Stimulated activated CD4-positive, alpha-beta T cell treated with anti-CD3 and anti-CD28 coated beads, Interleukin-12 subunit alpha, Interleukin-12 subunit beta, amount 100 ng/mL, for 4 hours (primary cell): ENCODE results near the gene GALE.
"Not testable (repeated sequence)": the region's sequence is repeated elsewhere in the genome, so short reads cannot be mapped to it uniquely, and the experiment has no call there.

Experiments used
- DNase-seq: peaks from one replicate; pipeline ENCODE4 v3.0.0-alpha.2; 2020

GALE gene

DNA sequence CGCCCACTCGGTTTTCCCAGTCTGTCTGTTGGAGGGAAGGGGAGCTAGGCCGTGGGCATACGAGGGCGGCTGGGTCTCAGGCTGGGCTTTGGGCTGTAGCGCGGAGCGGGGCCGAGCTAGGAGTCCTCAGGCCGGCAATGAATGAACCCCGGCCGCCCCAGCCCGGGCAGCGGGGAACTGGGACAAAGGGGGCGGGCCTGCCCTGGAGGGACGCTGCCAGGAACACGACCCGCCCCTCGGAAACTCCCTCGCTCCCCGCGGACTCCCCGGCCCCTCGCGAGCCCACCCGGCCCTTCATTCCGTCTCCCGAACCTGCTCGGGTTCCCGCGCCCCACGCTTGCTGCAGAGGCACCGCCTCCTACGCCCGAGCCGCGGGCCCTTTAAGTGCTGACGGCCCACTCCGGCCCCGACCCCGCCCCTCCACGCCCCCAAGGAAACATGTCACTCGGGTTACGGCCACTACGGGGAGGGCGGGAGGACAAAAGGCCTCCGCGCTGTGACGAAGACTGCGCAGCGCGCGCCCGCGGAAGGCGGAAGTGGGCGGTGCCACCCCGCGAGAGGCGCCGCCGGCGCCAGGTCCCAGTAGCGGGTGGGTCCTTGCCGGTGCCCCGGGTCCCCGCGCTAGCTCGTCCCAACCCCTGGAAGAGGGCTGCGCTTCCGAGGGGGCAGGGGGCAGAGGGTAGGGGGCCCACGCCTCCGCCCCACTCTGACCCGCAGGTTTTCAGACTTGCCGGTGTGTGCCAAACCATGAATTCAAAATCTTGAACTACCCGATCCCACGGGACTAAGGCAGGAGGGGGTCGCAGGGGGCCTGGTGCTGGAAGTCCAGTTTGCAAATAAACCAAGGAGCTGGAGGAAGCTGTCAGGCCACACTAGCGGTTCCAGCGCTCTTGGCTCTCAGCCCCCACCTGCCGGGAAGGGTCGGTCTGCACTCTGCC is at the start of gene GALE:
TSS of gene GALE (minus strand) at position 355 of the 938 bp plus-strand sequence. CDS start 1,747 bp downstream, outside the sequence.
- DNase-seq = peak; percentile 99

DNA sequence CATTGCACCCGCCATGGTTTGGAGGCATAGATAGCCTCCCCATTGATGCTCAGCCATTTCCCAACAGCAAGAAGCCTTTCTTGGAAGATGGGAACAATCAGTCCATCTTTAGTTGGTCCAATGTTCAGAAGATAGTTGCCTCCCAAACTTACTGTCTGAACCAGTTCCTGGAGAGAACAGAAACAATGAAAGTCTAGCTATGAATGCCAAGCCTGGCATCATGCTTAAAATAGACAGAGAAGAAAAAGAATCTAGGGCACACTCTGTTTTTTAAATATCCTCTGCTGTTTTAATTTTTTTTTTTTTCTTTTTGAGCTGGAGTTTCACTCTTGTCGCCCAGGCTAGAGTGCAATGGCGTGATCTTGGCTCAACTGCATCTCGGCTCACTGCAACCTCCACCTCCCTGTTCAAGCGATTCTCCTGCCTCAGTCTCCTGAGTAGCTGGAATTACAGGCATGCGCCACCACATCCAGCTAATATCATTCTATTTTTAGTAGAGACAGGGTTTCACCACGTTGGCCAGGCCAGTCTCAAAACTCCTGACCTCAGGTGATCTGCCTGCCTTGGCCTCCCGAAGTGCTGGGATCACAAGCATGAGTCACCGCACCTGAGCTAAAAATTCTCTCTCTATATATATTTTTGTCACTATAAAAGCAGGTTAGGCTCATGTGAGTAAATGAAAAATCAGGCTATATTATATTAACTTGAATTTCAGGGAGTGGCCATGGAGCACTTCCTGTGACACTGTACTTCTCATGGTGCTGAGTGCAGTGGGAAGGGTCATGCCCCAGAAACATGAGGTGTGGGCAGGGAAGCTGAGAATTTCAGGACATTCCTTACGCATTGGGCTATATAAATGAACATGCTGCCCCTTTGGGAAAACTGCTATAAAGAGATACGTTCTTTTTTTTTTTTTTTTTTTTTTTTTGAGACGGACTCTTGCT is 48.4 kb upstream of the GALE start:
- no peak for DNase-seq

DNA sequence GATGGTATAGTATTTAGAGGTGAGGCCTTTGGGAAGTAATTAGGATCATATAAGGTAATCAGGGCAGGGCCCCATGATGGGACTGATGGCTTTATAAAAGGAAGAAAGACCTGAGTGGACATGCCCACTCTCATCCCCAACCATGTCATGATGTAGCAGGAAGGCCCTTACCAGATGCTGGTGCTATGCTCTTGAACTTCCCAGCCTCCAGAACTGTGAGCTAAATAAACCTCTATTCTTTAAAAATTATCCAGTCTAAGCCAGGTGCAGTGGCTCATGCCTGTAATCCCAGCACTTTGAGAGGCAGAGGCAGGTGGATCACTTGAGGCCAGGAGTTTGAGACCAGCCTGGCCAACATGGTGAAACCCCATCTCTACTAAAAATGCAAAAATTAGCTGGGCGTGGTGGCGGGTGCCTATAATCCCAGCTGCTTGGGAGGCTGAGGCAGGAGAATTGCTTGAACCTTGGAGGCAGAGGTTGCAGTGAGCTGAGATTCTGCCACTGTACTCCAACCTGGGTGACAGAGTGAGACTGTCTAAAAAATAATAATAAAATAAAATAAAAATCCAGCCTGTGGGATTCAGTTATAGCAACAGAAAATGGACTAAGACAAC is 47.0 kb upstream of the GALE start:
- DNase-seq = not testable (repeated sequence)

DNA sequence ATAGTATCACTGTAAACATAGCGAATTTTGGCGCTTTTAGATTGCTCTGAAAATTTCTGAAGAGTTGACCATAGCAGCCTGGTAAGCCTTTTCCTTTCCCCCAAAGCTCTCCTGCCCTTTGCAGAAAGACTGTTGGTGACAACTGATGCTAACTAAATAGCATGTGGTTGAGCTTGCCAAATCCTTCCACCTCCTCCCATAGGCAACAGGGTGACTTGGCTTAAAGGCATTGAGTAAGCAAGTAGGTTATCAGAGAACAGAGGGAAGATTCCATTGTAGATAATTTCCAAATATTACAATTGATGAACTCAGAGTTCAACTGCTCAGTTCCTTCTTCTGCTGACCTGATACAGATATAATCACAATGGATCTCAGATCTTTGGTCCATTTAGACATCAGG is 44.6 kb upstream of the GALE start:
- DNase-seq = no peak

DNA sequence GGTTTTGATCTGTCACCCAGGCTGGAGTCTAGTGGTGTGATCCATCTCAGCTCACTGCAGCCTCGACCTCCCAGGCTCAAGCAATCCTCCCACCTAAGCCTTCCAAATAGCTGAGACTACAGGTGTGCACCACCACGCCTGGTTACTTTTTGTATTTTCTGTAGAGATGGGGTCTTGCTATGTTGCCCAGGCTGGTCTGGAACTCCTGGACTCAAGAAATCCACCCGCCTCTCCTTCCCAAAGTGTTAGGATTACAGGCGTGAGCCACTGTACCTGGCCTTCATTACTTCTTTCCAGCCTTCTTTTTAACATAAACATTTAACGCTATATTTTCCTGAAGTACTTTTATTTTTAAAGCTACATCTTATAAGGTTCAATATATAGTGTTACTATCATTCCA is 43.1 kb upstream of the GALE start:
- DNase-seq = no peak

DNA sequence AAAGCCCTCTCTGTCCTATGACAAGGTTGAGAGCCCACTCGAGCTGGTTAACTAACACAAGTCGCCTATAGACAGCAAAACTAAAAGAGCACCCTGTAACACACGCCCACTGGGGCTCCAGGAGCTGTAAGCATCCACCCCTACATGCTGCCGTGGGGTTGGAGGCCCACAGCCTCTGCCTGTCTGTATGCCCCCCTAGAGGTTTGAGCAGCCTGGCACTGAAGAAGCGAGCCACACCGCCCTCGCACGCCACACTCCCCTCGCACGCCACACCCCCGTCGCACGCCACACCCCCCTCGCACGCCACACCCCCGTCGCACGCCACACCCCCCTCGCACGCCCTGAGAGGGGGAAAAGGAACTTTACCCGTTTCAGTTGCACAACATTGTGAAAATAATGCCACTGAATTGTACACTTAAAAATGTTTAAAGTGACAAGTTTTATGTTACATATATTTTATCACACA is 37.9 kb upstream of the GALE start:
- peak; percentile 77 for DNase-seq

DNA sequence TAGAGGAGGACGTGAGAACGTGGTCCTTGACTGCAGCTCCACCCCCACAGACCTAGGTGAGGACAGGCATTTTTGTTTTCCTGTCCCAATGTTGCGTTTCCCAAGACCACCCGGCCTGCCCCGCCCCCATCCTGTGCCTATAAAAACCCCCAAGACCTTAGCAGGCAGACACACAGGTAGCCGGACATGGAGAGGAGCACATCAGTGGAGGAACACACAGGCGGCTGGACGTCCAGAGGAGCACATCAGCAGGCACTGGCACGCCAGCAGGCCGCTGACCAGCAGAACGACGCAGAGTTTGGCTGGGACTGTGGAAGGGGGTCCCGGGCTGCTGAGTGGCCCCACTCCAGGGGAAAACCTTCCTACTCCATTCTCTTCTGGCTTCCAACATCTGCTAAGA is 37.4 kb upstream of the GALE start:
- DNase-seq = peak; percentile 1

DNA sequence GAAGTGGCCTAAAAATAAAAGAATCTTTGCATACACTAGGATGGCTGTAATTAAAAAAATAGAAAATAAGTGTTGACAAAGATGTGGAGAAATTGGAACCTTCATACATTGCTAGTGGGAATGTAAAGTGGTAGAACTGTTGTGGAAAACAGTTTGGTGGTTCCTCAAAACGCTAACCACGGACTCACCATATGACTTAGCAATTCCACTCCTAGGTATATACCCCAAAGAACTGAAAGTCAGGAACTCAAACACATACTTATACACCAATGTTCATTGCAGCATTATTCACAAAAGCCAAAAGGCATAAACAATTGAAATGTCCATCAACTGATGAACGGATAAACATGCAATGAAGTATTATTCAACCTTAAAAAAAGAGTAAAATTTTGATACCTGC is 35.5 kb upstream of the GALE start:
- no peak for DNase-seq

DNA sequence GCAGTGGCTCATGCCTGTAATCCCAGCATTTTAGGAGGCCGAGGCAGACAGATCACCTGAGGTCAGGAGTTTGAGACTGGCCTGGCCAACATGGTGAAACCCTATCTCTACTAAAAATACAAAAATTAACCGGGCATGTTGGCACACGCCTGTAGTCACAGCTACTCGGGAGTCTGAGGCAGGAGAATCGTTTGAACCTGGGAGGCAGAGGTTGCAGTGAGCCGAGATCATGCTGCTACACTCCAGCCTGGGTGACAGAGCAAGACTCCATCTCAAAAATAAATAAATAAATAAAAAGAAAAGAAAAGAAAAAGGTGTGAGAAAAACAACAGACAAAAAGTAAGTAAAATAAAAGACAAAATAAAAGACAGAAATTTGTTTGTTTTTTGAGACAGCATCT is 33.6 kb upstream of the GALE start:
- DNase-seq = not testable (repeated sequence)

DNA sequence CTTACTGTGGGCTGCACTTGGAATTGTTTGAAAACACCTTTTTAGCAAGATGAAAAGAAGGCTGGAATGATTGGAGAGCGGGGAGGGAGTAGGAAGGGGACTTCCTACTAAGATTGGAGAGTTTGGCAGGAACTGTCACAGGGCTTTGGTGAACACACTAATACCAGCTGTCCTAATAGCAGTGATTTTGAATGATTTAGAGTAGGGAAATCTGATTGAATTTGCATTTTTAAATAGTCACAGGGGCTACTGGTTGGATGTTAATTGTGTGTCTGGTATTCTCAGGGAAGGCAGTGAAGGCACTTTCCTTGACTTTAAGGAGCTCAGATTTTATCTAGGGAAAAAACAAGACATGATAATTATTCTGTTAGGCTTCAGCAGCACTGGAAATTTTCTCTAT is 27.2 kb upstream of the GALE start:
- DNase-seq = no peak

DNA sequence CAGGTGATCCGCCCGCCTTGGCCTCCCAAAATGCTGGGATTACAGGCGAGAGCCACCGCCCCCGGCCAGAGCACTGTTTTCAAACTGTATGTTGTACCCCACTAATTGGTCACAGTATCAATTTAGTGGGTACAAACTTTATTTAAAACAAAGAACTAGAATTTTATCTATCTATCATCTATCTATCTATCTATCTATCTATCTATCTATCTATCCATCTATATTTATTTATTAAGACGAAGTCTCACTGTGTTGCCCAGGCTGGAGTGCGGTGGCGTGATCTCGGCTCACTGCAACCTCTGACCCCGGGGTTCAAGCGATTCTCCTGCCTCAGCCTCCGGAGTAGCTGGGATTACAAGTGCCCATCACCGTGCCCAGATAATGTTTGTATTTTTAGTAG is 26.0 kb upstream of the GALE start:
- not testable (repeated sequence) for DNase-seq

DNA sequence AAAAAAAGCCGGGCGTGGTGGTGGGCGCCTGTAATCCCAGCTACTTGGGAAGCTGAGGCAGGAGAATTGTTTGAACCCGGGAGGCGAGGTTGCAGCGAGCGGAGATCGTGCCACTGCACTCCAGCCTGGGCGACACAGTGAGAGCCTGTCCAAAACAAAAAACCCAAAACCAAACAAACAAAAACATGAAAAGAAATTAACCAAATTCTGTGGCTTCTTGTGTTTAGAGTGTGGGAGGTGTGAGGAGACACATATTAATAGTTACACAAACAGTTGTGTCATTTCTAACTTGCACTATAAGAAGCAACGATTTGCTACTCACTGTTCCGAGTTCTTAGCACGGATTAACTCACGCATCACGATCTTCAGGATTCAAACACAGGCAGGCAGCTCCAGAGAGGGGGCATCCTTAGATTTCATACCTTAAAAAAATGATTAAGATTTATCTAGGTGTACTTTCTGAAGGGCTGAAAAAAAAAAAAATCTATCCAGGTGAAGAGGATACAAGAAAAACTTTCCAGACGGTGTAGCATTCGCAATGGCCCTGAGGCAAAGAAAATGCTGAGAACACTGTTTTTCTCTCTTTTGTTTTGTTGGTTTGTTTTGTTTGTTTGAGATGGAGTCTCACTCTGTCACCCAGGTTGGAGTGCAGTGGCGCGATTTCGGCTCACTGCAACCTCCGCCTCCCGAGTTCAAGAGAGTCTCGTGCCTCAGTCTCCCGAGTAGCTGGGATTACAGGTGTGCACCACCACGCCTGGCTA is 25.4 kb upstream of the GALE start:
- no peak for DNase-seq

DNA sequence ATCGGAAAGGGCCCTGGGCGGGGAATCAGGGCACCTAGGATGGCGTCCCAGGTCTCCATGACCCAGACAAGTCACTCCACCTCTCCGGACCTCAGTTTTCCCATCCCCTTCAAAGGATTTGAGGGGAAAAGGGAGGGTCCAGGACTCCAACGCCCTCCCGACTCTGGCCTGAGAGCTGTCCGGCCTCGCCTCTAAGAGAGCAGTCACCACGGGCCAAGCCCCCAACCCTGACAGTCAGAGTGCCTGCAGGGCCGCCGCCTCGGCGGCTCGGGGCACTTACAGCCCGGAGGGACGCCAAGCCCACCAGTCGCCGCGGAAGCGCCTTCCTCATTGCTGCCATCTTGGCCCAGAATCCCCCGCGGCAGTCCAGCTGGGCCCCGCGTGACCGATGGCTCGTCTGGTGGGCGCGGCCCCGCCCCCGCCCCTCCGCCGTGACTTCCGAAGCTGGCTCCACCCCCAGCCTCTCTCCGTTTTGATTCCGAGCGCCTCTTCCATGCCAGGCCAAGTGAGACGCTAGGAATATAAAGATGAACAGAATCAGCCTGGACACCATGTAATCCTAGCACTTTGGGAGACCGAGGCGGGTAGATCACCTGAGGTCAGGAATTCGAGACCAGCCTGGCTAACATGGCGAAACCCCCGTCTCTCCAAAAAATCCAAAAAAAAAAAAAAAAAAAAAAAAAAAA is 24.7 kb upstream of the GALE start, which contains the start of gene HMGCL:
TSS of gene HMGCL (minus strand) at position 354 of the 686 bp plus-strand sequence. CDS start at position 340, 14 bp downstream.
- peak; percentile 87 for DNase-seq

DNA sequence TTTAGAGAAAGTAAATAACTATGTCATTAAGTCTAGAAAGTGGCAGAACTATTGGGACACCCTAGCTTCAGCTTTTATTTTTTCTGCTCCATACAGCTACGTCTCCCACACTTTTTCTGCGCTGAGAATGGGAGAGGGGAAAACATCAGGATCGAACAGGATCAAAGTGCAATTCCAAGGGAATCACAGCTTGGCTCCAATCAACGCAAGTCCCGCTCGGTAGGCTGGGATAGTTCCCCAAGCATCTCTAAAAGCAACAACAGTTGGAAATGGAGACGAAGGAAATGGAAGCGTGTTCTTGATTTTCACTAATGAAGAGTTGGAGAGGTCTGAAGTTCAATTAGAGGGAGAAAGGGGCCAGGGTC is 24.1 kb upstream of the GALE start:
- no peak for DNase-seq

DNA sequence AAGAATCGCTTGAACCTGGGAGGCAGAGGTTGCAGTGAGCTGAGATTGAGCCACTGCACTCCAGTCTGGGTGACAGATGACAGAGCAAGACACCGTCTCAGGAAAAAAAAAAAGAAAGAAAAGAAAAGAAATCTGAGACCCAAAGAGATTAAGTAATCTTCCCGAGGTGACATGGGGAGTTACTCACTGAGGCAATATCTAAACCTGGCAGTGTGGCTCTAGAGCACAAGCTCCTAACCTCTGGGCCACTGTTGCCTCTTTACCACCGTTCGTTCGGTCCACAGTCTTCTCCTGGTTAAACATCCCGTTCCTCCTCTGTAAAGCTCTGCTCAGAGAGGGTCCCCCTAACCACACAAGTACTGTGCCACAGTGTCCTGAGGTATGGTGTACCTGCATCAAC is 23.2 kb upstream of the GALE start:
- no peak for DNase-seq

DNA sequence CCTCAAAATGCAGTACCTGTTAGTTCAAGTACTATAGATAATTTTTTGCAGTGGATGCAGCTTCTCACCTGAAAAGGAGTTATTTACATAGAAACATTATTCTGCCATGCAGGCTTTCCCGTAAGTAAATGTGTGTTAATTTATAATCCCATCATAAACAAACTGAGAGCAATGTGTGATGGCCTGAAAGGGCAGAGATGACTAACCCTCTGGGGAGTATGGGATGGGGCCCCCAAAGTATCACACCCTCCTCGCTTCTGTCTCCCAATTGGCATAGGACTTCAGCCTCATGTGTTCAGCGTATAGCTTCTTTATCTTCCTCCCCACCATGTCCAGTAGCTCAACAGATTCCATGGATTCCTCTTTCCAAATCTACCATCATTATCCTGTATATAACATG is 17.1 kb upstream of the GALE start:
- no peak for DNase-seq

DNA sequence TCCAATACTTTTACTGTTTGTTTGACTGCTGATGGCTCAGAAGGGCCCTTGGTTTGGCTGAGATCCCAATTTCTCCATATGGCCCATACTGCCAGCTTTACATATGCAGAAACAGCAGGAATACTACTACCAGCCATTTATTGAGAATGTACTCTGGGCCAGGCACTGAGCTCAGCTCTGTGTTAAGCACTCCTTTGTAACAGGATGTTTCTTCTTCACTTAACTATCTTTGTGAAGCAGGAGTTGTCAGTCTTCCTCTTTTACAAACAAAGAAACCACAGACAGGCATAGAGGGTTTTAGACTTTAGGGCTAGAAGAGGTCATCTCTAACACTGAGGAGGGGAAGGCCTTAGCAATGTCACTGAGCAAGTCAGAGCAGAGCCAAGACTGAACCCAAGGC is 16.4 kb upstream of the GALE start:
- DNase-seq = no peak

DNA sequence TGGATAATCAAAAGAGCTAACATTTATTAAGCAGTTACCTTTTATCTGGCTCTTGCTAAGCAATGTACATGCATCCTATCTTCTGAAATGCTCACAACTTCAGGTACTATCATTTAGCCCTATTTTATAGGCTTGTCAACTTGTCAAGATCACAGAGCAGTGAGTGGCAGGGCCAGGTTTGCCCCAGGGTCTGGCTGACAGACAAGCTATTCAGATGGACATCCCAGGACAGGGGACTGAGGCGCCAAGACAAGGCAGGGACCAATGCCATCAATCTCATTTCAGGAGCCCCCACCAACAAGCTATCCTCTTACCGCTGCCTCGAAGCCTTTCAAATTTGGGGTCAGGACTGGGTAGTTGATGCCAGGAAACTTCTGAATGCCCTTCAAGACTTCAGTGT is 15.8 kb upstream of the GALE start:
- no peak for DNase-seq

DNA sequence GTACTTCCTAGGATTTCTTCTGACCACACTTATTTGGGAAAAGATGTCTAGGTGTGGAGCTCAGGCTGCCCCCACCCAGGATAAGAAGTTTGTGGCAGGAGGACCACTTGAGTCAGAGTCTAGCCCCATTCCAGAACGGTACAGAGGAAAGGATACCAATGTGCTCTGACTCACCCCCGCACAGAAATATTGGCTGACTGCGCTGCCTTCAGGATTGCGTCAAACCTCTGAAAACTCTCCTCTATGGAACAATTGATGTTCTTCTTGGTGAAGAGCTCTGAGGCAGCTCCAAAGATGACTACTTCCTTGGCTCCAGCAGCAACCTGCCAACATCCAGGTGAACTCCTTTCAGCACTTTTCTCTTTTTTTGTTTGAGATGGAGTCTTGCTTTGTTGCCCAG is 13.5 kb upstream of the GALE start:
- DNase-seq = no peak

DNA sequence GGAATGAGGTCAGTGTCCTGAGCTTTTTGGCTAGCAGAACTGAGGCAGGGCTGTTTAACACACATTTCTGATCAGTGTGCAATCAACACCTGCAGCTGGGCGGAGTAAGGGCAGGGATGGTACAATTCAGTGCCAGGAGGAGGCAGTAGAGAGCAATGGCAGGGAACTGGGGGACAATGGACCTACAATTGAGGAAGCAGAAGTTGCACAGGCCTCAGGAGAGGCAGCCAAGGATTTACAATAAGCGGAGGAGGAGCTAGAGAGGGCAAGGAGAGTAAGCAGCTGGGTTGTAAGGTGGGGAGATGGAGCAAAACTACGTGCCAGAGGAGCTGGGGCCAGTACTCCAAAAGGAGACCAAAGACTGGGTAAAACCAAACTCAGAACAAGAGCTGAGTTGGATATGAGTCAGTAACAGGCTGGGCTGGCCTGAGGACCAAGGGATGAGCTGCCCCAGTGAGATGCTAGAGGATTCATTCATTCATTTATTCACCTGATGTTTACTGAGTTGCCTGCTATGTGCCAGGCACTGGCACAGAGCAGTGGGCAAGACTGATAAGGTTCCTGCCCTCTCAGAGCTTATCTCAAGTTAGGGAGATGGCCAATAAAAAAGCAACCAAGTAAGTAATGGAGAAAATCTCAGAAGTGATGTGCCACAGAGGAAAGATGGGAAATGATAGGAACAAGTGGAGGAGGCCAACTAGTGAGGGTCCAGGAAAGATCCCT is 10.4 kb upstream of the GALE start:
- peak; percentile 38 for DNase-seq

DNA sequence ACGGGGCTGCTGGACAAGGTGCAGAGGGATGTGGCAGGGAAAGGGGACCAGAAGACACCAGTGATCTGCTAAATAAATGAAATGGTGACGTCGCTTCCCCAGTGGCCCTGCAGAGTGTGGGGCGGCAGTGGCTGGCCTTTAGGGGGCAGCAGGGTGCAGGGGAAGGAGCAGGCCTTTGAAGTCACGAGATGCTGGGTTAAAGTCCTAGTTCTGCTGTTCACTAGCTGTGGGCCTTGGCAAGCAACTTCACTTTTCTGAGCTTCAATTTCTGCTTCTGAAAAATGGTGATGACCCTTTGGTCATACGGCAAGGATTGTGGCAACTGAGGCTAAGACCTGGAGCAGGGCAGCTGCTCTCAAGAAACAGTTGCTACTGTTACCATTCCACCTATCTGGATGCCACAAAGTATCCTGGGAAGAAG is 9.2 kb upstream of the GALE start:
- peak; percentile 75 for DNase-seq
